Measurements from ENCODE around the gene DENND1A. TPM values are rescaled to one million over a fixed set of nuclear protein-coding genes. Genes with fewer than 3 reads are reported as not detected.

Gene DENND1A
- total and polyA plus RNA-seq, 2 of the 13 experiments (the other 11 are each of a cell fraction or from before 2014, with no cell fraction given) = 14.8 to 30.1 TPM

DNA sequence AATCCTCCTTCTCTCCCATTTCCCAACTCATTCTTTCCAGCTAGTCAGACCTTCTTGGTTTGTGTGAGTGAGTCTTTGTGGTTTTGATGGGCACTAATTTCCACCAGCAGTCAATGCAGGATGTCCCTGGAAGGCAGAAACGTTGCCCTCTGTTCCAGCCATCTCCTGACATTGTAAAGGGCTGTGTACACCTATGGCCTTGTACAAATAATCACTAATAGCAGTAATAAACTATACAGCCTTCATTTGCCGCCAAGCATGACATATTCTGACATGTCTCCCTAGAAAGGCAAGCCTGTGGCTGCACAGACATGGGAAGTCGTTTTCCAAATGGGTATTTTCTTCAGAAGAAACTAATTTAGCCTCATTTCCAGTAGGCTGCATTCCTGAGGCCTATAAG is 18.4 kb upstream of the DENND1A start:
- DNase-seq (ENCODE audit: low spot score) = no peak
- H2AFZ ChIP-seq (ENCODE audit: low read length) = no peak overlapping the region
- H3K9ac ChIP-seq (ENCODE audit: insufficient read depth, low read depth, low read length) = no peak overlapping the region
- in situ Hi-C loops (cut with HindIII; ENCODE audit: extremely low pct_ligation_motif_present, low pct_unique_long_range_greater_than_20kb) = no loop called here
- no peaks in the 10 kb centered on the region for H3K9me3 ChIP-seq (ENCODE audit: low read length)
- H3K36me3 ChIP-seq (replicated peaks in 1 of 2; ENCODE audit: control insufficient read depth in 1 of 2, insufficient read depth in 2 of 2, low read length in 2 of 2) = no peaks in the 10 kb centered on the region
- H3K27me3 ChIP-seq (ENCODE audit: control insufficient read depth in 1 of 2, insufficient read depth in 2 of 2, low read length in 2 of 2) = peaks cover 0 to 7% of the 10 kb centered on the region in 2 experiments; a peak in 1 of 5 replicates
- H3K4me2 ChIP-seq (ENCODE audit: low read depth, low read length) = no peak overlapping the region
- no peak for FAIRE-seq
- H4K20me1 ChIP-seq (ENCODE audit: insufficient read depth, low read length) = no peaks in the 10 kb centered on the region
- no peaks in the 10 kb centered on the region for H3K79me2 ChIP-seq (ENCODE audit: insufficient read depth, low read length)
- TF ChIP-seq, protein P1, sequence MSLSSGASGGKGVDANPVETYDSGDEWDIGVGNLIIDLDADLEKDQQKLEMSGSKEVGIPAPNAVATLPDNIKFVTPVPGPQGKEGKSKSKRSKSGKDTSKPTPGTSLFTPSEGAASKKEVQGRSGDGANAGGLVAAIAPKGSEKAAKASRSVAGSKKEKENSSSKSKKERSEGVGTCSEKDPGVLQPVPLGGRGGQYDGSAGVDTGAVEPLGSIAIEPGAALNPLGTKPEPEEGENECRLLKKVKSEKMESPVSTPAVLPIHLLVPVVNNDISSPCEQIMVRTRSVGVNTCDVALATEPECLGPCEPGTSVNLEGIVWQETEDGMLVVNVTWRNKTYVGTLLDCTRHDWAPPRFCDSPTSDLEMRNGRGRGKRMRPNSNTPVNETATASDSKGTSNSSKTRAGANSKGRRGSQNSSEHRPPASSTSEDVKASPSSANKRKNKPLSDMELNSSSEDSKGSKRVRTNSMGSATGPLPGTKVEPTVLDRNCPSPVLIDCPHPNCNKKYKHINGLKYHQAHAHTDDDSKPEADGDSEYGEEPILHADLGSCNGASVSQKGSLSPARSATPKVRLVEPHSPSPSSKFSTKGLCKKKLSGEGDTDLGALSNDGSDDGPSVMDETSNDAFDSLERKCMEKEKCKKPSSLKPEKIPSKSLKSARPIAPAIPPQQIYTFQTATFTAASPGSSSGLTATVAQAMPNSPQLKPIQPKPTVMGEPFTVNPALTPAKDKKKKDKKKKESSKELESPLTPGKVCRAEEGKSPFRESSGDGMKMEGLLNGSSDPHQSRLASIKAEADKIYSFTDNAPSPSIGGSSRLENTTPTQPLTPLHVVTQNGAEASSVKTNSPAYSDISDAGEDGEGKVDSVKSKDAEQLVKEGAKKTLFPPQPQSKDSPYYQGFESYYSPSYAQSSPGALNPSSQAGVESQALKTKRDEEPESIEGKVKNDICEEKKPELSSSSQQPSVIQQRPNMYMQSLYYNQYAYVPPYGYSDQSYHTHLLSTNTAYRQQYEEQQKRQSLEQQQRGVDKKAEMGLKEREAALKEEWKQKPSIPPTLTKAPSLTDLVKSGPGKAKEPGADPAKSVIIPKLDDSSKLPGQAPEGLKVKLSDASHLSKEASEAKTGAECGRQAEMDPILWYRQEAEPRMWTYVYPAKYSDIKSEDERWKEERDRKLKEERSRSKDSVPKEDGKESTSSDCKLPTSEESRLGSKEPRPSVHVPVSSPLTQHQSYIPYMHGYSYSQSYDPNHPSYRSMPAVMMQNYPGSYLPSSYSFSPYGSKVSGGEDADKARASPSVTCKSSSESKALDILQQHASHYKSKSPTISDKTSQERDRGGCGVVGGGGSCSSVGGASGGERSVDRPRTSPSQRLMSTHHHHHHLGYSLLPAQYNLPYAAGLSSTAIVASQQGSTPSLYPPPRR (CRISPR knock-in tag; IDR thresholded peaks at IDR 0.05; ENCODE audit: borderline replicate concordance) = no peak
- TF ChIP-seq, protein P2, sequence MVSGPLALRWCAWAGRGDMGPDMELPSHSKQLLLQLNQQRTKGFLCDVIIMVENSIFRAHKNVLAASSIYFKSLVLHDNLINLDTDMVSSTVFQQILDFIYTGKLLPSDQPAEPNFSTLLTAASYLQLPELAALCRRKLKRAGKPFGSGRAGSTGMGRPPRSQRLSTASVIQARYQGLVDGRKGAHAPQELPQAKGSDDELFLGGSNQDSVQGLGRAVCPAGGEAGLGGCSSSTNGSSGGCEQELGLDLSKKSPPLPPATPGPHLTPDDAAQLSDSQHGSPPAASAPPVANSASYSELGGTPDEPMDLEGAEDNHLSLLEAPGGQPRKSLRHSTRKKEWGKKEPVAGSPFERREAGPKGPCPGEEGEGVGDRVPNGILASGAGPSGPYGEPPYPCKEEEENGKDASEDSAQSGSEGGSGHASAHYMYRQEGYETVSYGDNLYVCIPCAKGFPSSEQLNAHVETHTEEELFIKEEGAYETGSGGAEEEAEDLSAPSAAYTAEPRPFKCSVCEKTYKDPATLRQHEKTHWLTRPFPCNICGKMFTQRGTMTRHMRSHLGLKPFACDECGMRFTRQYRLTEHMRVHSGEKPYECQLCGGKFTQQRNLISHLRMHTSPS (CRISPR knock-in tag; IDR thresholded peaks at IDR 0.05; ENCODE audit: low read depth) = no peak
- TF ChIP-seq ASH2L (IDR thresholded peaks at IDR 0.05; ENCODE audit: insufficient read length, low read depth, low read length) = no peak
- CTCF ChIA-PET (ENCODE audit: low intra/inter-chr PET ratio, low total read pairs) = no interaction called here
- POLR2A ChIA-PET = no interaction called here
- H3K4me3 ChIP-seq (replicated peaks in 1 of 3; ENCODE audit: insufficient read depth in 1 of 3, low read depth in 2 of 3, low read length in 3 of 3) = no peak overlapping the region
- no TSS peak for BruUV-seq (replicated peaks)
- peaks cover 21% of the 10 kb centered on the region for H3K4me1 ChIP-seq (ENCODE audit: insufficient read depth, low read length)
- 5% methylated on average over 3 of the region's 3 CpGs for WGBS (ENCODE audit: low lambda C conversion rate)
- ATAC-seq = no peak
- H3K27ac ChIP-seq (ENCODE audit: extremely low read length, insufficient read depth, low read length) = no peak overlapping the region
- intact Hi-C loops (cut with micrococcal nuclease; ENCODE audit: unreplicated experiment) = no loop called here
